ENCODE data around the gene KRT84.

Gene KRT84

GRCh38 chr12:52401926-52402325 is 16.5 kb upstream of the KRT84 start:
- Histone ChIP-seq H3K36me3 (ENCODE audit: control insufficient read depth in 1 of 2, insufficient read depth in 2 of 2, low read depth in 1 of 2, low read length in 2 of 2) (no peaks in the 10 kb centered on the region), H3K4me1 (ENCODE audit: control insufficient read depth, insufficient read depth, low read depth, low read length) (no peaks in the 10 kb centered on the region), H2BK120ac (ENCODE audit: low read depth, low read length) (no peak overlapping the region), H3K27ac (ENCODE audit: low read length, poor library complexity, severe bottlenecking) (no peak overlapping the region), H4K91ac (ENCODE audit: low read length) (no peak overlapping the region), H3K18ac (ENCODE audit: low read depth in 1 of 2, low read length in 2 of 2) (no peak overlapping the region), H3K4me3 (ENCODE audit: insufficient read depth in 1 of 2, low read depth in 1 of 2, low read length in 2 of 2) (no peak overlapping the region), H2BK15ac (ENCODE audit: low read depth, poor library complexity, severe bottlenecking) (no peak overlapping the region), H3K27me3 (ENCODE audit: control insufficient read depth in 1 of 2, insufficient read depth in 1 of 2, low read length in 2 of 2) (peaks cover 67 to 91% of the 10 kb centered on the region in 2 experiments), H3K79me1 (replicated peaks; ENCODE audit: low read length, poor library complexity, severe bottlenecking) (no peaks in the 10 kb centered on the region), H3K23ac (ENCODE audit: low read length in 2 of 2) (peak overlapping the region in 1 of 2 experiments; percentile 35), H4K8ac (ENCODE audit: low read length) (no peak overlapping the region), H3K9me3 (ENCODE audit: control insufficient read depth, low read length) (no peaks in the 10 kb centered on the region), H2BK12ac (ENCODE audit: low read length in 2 of 2) (no peak overlapping the region), H2BK5ac (ENCODE audit: low read depth, low read length, poor library complexity, severe bottlenecking) (no peak overlapping the region), H3K4ac (ENCODE audit: low read depth in 1 of 2, low read length in 2 of 2) (no peak overlapping the region), H2AK5ac (ENCODE audit: low read length, severe bottlenecking) (no peak overlapping the region), H2AFZ (ENCODE audit: low read depth, low read length) (no peak overlapping the region), H3K4me2 (ENCODE audit: low read length, poor library complexity, severe bottlenecking) (no peak overlapping the region), H3K9ac (ENCODE audit: low read length) (no peak overlapping the region), H3K14ac (ENCODE audit: low read length in 2 of 2) (no peak overlapping the region)
- DNase-seq: no peak
- 67% methylated on average over 4 of the region's 4 CpGs for WGBS

- Histone ChIP-seq H3K79me1 (replicated peaks; ENCODE audit: low read length, poor library complexity, severe bottlenecking) (no peaks in the 10 kb centered on the region), H3K9me3 (ENCODE audit: control insufficient read depth, low read length) (no peaks in the 10 kb centered on the region), H4K91ac (ENCODE audit: low read length) (no peak overlapping the region), H3K23ac (ENCODE audit: low read length in 2 of 2) (no peak overlapping the region), H3K18ac (ENCODE audit: low read depth in 1 of 2, low read length in 2 of 2) (no peak overlapping the region), H2BK15ac (ENCODE audit: low read depth, poor library complexity, severe bottlenecking) (no peak overlapping the region), H3K4ac (ENCODE audit: low read depth in 1 of 2, low read length in 2 of 2) (no peak overlapping the region), H3K4me1 (ENCODE audit: control insufficient read depth, insufficient read depth, low read depth, low read length) (no peaks in the 10 kb centered on the region), H3K4me3 (ENCODE audit: insufficient read depth in 1 of 2, low read depth in 1 of 2, low read length in 2 of 2) (no peak overlapping the region), H2BK12ac (ENCODE audit: low read length in 2 of 2) (no peak overlapping the region), H2AFZ (ENCODE audit: low read depth, low read length) (no peak overlapping the region), H2AK5ac (ENCODE audit: low read length, severe bottlenecking) (no peak overlapping the region), H3K27me3 (ENCODE audit: control insufficient read depth in 1 of 2, insufficient read depth in 1 of 2, low read length in 2 of 2) (peaks cover 67 to 91% of the 10 kb centered on the region in 2 experiments), H2BK5ac (ENCODE audit: low read depth, low read length, poor library complexity, severe bottlenecking) (no peak overlapping the region), H3K9ac (ENCODE audit: low read length) (no peak overlapping the region), H3K4me2 (ENCODE audit: low read length, poor library complexity, severe bottlenecking) (no peak overlapping the region), H3K36me3 (ENCODE audit: control insufficient read depth in 1 of 2, insufficient read depth in 2 of 2, low read depth in 1 of 2, low read length in 2 of 2) (no peaks in the 10 kb centered on the region), H4K8ac (ENCODE audit: low read length) (no peak overlapping the region), H3K27ac (ENCODE audit: low read length, poor library complexity, severe bottlenecking) (no peak overlapping the region), H3K14ac (ENCODE audit: low read length in 2 of 2) (no peak overlapping the region), H2BK120ac (ENCODE audit: low read depth, low read length) (no peak overlapping the region)
- DNase-seq: no peak
- 78% methylated on average over 5 of the region's 5 CpGs for WGBS
Observed at GRCh38 chr12:52401526-52401925, 16.1 kb upstream of the KRT84 start.

GRCh38 chr12:52400906-52401305 is 15.5 kb upstream of the KRT84 start:
- no peak overlapping the region for H2BK5ac ChIP-seq (ENCODE audit: low read depth, low read length, poor library complexity, severe bottlenecking)
- no peak overlapping the region for H2BK15ac ChIP-seq (ENCODE audit: low read depth, poor library complexity, severe bottlenecking)
- H2AFZ ChIP-seq (ENCODE audit: low read depth, low read length): no peak overlapping the region
- H3K4me1 ChIP-seq (ENCODE audit: control insufficient read depth, insufficient read depth, low read depth, low read length): no peaks in the 10 kb centered on the region
- H3K9me3 ChIP-seq (ENCODE audit: control insufficient read depth, low read length): no peaks in the 10 kb centered on the region
- no peak overlapping the region for H4K8ac ChIP-seq (ENCODE audit: low read length)
- no peak overlapping the region for H3K4me2 ChIP-seq (ENCODE audit: low read length, poor library complexity, severe bottlenecking)
- H2BK12ac ChIP-seq (ENCODE audit: low read length in 2 of 2): no peak overlapping the region
- no peak overlapping the region for H3K9ac ChIP-seq (ENCODE audit: low read length)
- H3K27me3 ChIP-seq (ENCODE audit: control insufficient read depth in 1 of 2, insufficient read depth in 1 of 2, low read length in 2 of 2): peaks cover 68 to 91% of the 10 kb centered on the region in 2 experiments
- WGBS: 81% methylated on average over 9 of the region's 9 CpGs
- no peak overlapping the region for H3K23ac ChIP-seq (ENCODE audit: low read length in 2 of 2)
- no peaks in the 10 kb centered on the region for H3K36me3 ChIP-seq (ENCODE audit: control insufficient read depth in 1 of 2, insufficient read depth in 2 of 2, low read depth in 1 of 2, low read length in 2 of 2)
- H4K91ac ChIP-seq (ENCODE audit: low read length): no peak overlapping the region
- no peak overlapping the region for H2BK120ac ChIP-seq (ENCODE audit: low read depth, low read length)
- no peak overlapping the region for H3K18ac ChIP-seq (ENCODE audit: low read depth in 1 of 2, low read length in 2 of 2)
- H2AK5ac ChIP-seq (ENCODE audit: low read length, severe bottlenecking): no peak overlapping the region
- H3K4me3 ChIP-seq (ENCODE audit: insufficient read depth in 1 of 2, low read depth in 1 of 2, low read length in 2 of 2): no peak overlapping the region
- no peak overlapping the region for H3K14ac ChIP-seq (ENCODE audit: low read length in 2 of 2)
- H3K79me1 ChIP-seq (replicated peaks; ENCODE audit: low read length, poor library complexity, severe bottlenecking): no peaks in the 10 kb centered on the region
- no peak overlapping the region for H3K27ac ChIP-seq (ENCODE audit: low read length, poor library complexity, severe bottlenecking)
- DNase-seq: no peak
- no peak overlapping the region for H3K4ac ChIP-seq (ENCODE audit: low read depth in 1 of 2, low read length in 2 of 2)

GRCh38 chr12:52399756-52400155 is 14.3 kb upstream of the KRT84 start:
- Histone ChIP-seq H2BK12ac (ENCODE audit: low read length in 2 of 2) (no peak overlapping the region), H3K27ac (ENCODE audit: low read length, poor library complexity, severe bottlenecking) (no peak overlapping the region), H3K14ac (ENCODE audit: low read length in 2 of 2) (no peak overlapping the region), H3K4me3 (ENCODE audit: insufficient read depth in 1 of 2, low read depth in 1 of 2, low read length in 2 of 2) (no peak overlapping the region), H3K9me3 (ENCODE audit: control insufficient read depth, low read length) (no peaks in the 10 kb centered on the region), H4K91ac (ENCODE audit: low read length) (no peak overlapping the region), H2BK120ac (ENCODE audit: low read depth, low read length) (no peak overlapping the region), H3K23ac (ENCODE audit: low read length in 2 of 2) (no peak overlapping the region), H3K4me1 (ENCODE audit: control insufficient read depth, insufficient read depth, low read depth, low read length) (no peaks in the 10 kb centered on the region), H2AK5ac (ENCODE audit: low read length, severe bottlenecking) (no peak overlapping the region), H2BK5ac (ENCODE audit: low read depth, low read length, poor library complexity, severe bottlenecking) (no peak overlapping the region), H4K8ac (ENCODE audit: low read length) (no peak overlapping the region), H3K9ac (ENCODE audit: low read length) (no peak overlapping the region), H3K18ac (ENCODE audit: low read depth in 1 of 2, low read length in 2 of 2) (no peak overlapping the region), H2BK15ac (ENCODE audit: low read depth, poor library complexity, severe bottlenecking) (no peak overlapping the region), H2AFZ (ENCODE audit: low read depth, low read length) (no peak overlapping the region), H3K27me3 (ENCODE audit: control insufficient read depth in 1 of 2, insufficient read depth in 1 of 2, low read length in 2 of 2) (peaks cover 71 to 92% of the 10 kb centered on the region in 2 experiments), H3K4ac (ENCODE audit: low read depth in 1 of 2, low read length in 2 of 2) (no peak overlapping the region), H3K79me1 (replicated peaks; ENCODE audit: low read length, poor library complexity, severe bottlenecking) (no peaks in the 10 kb centered on the region), H3K4me2 (ENCODE audit: low read length, poor library complexity, severe bottlenecking) (no peak overlapping the region), H3K36me3 (ENCODE audit: control insufficient read depth in 1 of 2, insufficient read depth in 2 of 2, low read depth in 1 of 2, low read length in 2 of 2) (no peaks in the 10 kb centered on the region)
- no peak for DNase-seq
- WGBS: 91% methylated on average over 16 of the region's 16 CpGs
